GM10248 (cell line): ENCODE data around the gene SCN4B.

Experiments used
- CTCF ChIA-PET: fragments of 300-600 bp; sonication (Branson Sonifier 250); formaldehyde crosslinking; extraction: SDS; loops from one replicate; lab custom pipeline; 2021; ENCODE audit warnings: antibody characterized with exemption; lab: Yijun Ruan, JAX
- POLR2A ChIA-PET: fragments of 350-650 bp; sonication (Branson Sonifier 250); formaldehyde crosslinking; extraction: SDS; loops from one replicate; lab custom pipeline; 2020; ENCODE audit warnings: antibody characterized with exemption; lab: Yijun Ruan, JAX
- DNase-seq: peaks from one replicate; pipeline ENCODE4 v3.0.0; 2012; ENCODE audit errors: extremely low spot score
- TF ChIP-seq, protein P1 (sequence below): IDR thresholded peaks from 2 replicates; pipeline ENCODE4 v1.5.1; 2012; ENCODE audit warnings: mild to moderate bottlenecking, low read depth; ENCODE audit errors: extremely low read depth, missing control alignments, control extremely low read depth

The SCN4B gene

DNA sequence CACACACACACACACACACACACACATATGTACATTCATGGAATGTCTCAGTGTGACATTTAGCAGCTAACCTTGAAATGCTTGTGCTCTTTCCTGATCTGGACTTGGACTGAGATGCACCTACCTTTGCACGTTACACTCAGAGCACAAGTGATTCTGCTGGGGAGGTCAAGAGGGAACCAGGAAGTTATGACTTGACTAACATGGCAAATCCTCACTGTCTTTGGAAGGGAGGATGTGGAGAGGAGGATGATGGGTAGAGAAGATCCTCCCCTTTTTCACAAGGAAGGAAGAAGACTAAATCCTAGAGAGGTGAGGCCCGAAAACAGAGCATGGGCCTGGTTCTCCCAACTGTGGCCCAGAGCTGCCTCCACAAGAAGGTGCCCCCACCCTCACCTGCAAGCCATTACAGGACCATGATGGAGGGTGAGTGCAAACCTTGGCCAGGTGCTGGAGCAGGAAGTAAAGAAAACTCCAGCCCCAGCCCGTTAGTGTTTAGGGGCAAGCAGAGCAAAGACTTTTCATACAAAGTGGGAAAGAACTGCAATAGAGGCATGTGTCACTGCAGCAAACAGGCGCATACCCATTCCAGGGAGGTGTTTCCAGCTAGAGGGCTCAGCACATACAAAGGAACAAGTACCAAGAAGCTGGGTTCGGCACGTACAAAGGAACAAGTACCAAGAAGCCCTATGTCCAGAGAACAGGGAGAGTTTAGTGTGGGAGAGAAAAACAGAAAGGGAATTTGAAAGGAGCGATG is 26.4 kb downstream of the SCN4B start:
- ChIA-PET CTCF (no interaction called here), POLR2A (no interaction called here)
- no peak for DNase-seq
- TF ChIP-seq, protein P1, sequence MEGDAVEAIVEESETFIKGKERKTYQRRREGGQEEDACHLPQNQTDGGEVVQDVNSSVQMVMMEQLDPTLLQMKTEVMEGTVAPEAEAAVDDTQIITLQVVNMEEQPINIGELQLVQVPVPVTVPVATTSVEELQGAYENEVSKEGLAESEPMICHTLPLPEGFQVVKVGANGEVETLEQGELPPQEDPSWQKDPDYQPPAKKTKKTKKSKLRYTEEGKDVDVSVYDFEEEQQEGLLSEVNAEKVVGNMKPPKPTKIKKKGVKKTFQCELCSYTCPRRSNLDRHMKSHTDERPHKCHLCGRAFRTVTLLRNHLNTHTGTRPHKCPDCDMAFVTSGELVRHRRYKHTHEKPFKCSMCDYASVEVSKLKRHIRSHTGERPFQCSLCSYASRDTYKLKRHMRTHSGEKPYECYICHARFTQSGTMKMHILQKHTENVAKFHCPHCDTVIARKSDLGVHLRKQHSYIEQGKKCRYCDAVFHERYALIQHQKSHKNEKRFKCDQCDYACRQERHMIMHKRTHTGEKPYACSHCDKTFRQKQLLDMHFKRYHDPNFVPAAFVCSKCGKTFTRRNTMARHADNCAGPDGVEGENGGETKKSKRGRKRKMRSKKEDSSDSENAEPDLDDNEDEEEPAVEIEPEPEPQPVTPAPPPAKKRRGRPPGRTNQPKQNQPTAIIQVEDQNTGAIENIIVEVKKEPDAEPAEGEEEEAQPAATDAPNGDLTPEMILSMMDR: no peak

DNA sequence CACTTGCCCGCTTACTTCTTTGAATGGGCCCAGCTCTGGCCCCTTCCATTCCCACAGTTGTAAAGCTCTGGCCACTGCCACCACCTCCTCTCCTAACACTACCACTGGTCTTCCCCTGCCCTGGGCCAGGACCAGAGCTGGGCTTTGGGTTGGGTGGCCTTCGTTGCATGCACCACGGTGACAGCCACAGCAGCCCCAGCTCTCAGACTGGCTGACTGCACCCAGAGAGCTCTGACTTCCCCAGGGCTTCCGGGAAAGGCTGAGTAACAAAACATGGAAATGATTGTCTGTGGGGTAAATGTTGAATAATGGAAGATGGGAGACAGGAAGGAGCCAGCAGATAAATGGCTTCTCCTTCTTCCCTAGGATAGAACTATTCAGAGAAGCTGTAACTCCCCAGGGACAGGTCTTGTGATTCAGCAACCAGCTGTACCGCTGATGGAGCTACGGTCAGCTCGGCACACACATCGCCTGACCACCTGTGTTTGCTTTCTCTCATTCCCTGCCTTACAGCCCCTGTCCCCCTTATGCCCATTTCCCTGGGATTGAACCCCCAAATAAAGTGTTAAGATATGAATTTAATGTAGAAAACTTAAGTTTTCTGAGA is 27.6 kb downstream of the SCN4B start:
- POLR2A ChIA-PET: no interaction called here
- CTCF ChIA-PET: interaction anchor here (1.0 to 1.9 kb wide), 2 partner anchors 9 to 47 kb away, joined by 3 to 6 read pairs; no protein-coding TSS in a partner anchor

DNA sequence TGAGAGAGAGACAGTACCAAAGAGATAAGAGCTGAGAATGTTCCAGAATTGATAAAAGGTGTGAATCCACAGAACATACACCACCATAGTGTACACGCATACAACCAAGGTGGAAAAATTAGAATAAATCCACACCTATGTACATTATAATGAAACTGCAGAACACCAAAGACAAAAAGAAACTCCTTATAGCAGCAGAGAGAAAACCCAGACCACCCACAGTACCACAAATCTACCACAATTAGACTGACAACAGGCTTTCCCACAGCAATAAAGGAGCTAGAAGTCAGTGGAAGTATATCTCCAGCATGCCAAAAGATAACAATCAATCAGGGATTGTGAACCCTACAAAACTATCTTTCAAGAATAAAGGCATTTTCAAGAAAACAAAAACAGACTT is 31.8 kb downstream of the SCN4B start:
- TF ChIP-seq, protein P1: no peak
- POLR2A ChIA-PET: no interaction called here
- no peak for DNase-seq
- CTCF ChIA-PET: interaction anchor here (1.7 kb wide), 1 partner anchor 11 kb away, joined by 5 read pairs; no protein-coding TSS in a partner anchor

More for the DNA sequence above, 27.6 kb downstream of the SCN4B start:
- TF ChIP-seq, protein P1: no peak
- DNase-seq: no peak

GRCh38 chr11:118117790-118118601 is 34.6 kb downstream of the SCN4B start:
- TF ChIP-seq, protein P1: no peak
- ChIA-PET POLR2A (no interaction called here), CTCF (interaction anchor here (1.3 to 1.7 kb wide), 2 partner anchors 11 to 53 kb away, joined by 3 to 8 read pairs; no protein-coding TSS in a partner anchor)
- DNase-seq: no peak

- ChIA-PET CTCF (interaction anchor here (1.4 kb wide), 1 partner anchor 57 kb away, joined by 3 read pairs; no protein-coding TSS in a partner anchor), POLR2A (no interaction called here)
- DNase-seq: no peak
- TF ChIP-seq, protein P1: no peak
Observed at GRCh38 chr11:118115048-118115447, 37.6 kb downstream of the SCN4B start.

DNA sequence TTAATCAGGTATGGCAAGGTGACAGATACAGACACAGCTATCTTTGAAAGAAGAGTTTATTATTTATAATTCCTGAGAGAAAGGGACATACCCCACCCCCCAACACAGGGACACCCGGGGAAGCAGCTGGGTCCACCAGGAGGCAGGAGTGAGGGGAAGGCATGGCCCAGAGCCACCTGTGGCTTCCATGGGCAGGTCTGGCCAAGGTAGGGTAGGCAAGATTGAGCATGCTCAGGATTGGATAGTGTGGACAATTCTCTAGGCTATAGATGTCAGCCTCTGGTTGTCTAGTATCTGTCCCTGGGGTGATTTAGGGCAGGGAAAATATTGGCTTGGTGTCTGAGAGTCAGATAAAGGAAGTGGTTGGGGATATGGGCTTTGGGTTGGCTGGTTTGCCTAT is 38.4 kb downstream of the SCN4B start:
- POLR2A ChIA-PET: no interaction called here
- CTCF ChIA-PET: interaction anchor here (1.5 to 1.7 kb wide), 2 partner anchors 8 to 14 kb away, joined by 3 to 4 read pairs; no protein-coding TSS in a partner anchor
- TF ChIP-seq, protein P1: no peak
- DNase-seq: no peak
